H9 (cell line): ENCODE results near the gene GPAT3. TPM values are rescaled to one million over a fixed set of nuclear protein-coding genes. Genes with fewer than 3 reads are reported as not detected.
A peak's percentile ranks its signal among the peaks of the same experiment; 100 is the strongest.

Experiments
- DNase-seq: peaks from one replicate; pipeline ENCODE4 v3.0.0-alpha.2; 2017
- H2AFZ ChIP-seq: one replicate; pipeline ENCODE4 v1.6.1; 2013; ENCODE audit warnings: mild to moderate bottlenecking, low read length, control low read depth, moderate library complexity
- H2AK5ac ChIP-seq: 2 replicates; pipeline ENCODE4 v1.6.1; 2013; ENCODE audit warnings: low read length, control low read depth, mixed read lengths; ENCODE audit not compliant: insufficient read length
- H2BK120ac ChIP-seq: one replicate; pipeline ENCODE4 v1.6.1; 2013; ENCODE audit warnings: low read depth, mild to moderate bottlenecking, low read length, control low read depth, inconsistent platforms; ENCODE audit not compliant: poor library complexity, severe bottlenecking
- H2BK12ac ChIP-seq: 2 replicates; pipeline ENCODE4 v1.6.1; 2013; ENCODE audit warnings: low read length, control low read depth, mixed read lengths, low read depth; ENCODE audit not compliant: insufficient read length
- H2BK15ac ChIP-seq: 2 replicates; pipeline ENCODE4 v1.6.1; 2013; ENCODE audit warnings: low read depth, low read length, control low read depth
- H2BK20ac ChIP-seq: one replicate; pipeline ENCODE4 v1.6.1; 2013; ENCODE audit warnings: low read depth, mild to moderate bottlenecking, low read length, control low read depth, inconsistent platforms; ENCODE audit not compliant: poor library complexity, severe bottlenecking
- H2BK5ac ChIP-seq: 2 replicates; pipeline ENCODE4 v1.6.1; 2013; ENCODE audit warnings: low read length, control low read depth, mixed read lengths; ENCODE audit not compliant: insufficient read length
- H3K14ac ChIP-seq: 2 replicates; pipeline ENCODE4 v1.6.1; 2013; ENCODE audit warnings: low read length, control low read depth; ENCODE audit not compliant: insufficient read depth
- H3K18ac ChIP-seq: 2 replicates; pipeline ENCODE4 v1.6.1; 2013; ENCODE audit warnings: low read depth, mild to moderate bottlenecking, mixed read lengths, low read length, control low read depth; ENCODE audit not compliant: insufficient read length
- H3K23ac ChIP-seq: 2 replicates; pipeline ENCODE4 v1.6.1; 2013; ENCODE audit warnings: low read length, control low read depth, mixed read lengths, low read depth; ENCODE audit not compliant: insufficient read length
- H3K23me2 ChIP-seq: 2 replicates; pipeline ENCODE4 v1.6.1; 2013; ENCODE audit warnings: low read depth, mild to moderate bottlenecking, mixed read lengths, low read length, control low read depth; ENCODE audit not compliant: insufficient read length, poor library complexity, severe bottlenecking
- H3K27ac ChIP-seq: 2 replicates; pipeline ENCODE4 v1.5.1; 2013; ENCODE audit warnings: low read length, control low read depth, mixed read lengths, low read depth; ENCODE audit not compliant: insufficient read length
- H3K27me3 ChIP-seq: 2 replicates; pipeline ENCODE4 v1.6.1; 2013; ENCODE audit warnings: low read length, control low read depth, inconsistent platforms; ENCODE audit not compliant: insufficient read depth
- H3K4ac ChIP-seq: 2 replicates; pipeline ENCODE4 v1.6.1; 2013; ENCODE audit warnings: low read depth, mild to moderate bottlenecking, control low read depth, inconsistent platforms, low read length, moderate library complexity
- H3K4me1 ChIP-seq: 2 replicates; pipeline ENCODE4 v1.6.1; 2013; ENCODE audit warnings: low read length, control low read depth, inconsistent platforms; ENCODE audit not compliant: insufficient read depth
- H3K4me2 ChIP-seq: 2 replicates; pipeline ENCODE4 v1.6.1; 2013; ENCODE audit warnings: low read length, control low read depth, mixed read lengths; ENCODE audit not compliant: insufficient read length, insufficient read depth
- H3K56ac ChIP-seq: 2 replicates; pipeline ENCODE4 v1.6.1; 2013; ENCODE audit warnings: low read depth, mild to moderate bottlenecking, mixed read lengths, low read length, control low read depth; ENCODE audit not compliant: insufficient read length
- H3K79me1 ChIP-seq: 2 replicates; pipeline ENCODE4 v1.6.1; 2013; ENCODE audit warnings: low read depth, mild to moderate bottlenecking, moderate library complexity, low read length, control low read depth, inconsistent platforms; ENCODE audit not compliant: insufficient read depth, poor library complexity, severe bottlenecking
- H3K79me2 ChIP-seq: 2 replicates; pipeline ENCODE4 v1.6.1; 2013; ENCODE audit warnings: low read length, control low read depth, inconsistent platforms; ENCODE audit not compliant: insufficient read depth
- H3K9ac ChIP-seq: 2 replicates; pipeline ENCODE4 v1.6.1; 2013; ENCODE audit warnings: low read length, control low read depth, mixed read lengths; ENCODE audit not compliant: insufficient read length; ENCODE audit errors: extremely low read depth
- H3K9me3 ChIP-seq: one replicate; pipeline ENCODE4 v1.6.1; 2013; ENCODE audit warnings: low read depth, low read length, inconsistent platforms; ENCODE audit not compliant: control insufficient read depth
- H3T11ph ChIP-seq: one replicate; pipeline ENCODE4 v1.6.1; 2013; ENCODE audit warnings: mild to moderate bottlenecking, low read length, control low read depth, inconsistent platforms
- H4K20me1 ChIP-seq: one replicate; pipeline ENCODE4 v1.6.1; 2013; ENCODE audit not compliant: control insufficient read depth, insufficient read length, insufficient read depth
- H4K5ac ChIP-seq: 2 replicates; pipeline ENCODE4 v1.6.1; 2013; ENCODE audit warnings: low read depth, mild to moderate bottlenecking, mixed read lengths, low read length, control low read depth; ENCODE audit not compliant: insufficient read length
- H4K8ac ChIP-seq: replicated peaks from 2 replicates; pipeline ENCODE4 v1.6.1; 2013; ENCODE audit warnings: low read length, control low read depth, mixed read lengths, low read depth; ENCODE audit not compliant: insufficient read length
- H4K91ac ChIP-seq: 2 replicates; pipeline ENCODE4 v1.6.1; 2013; ENCODE audit warnings: low read depth, mild to moderate bottlenecking, moderate library complexity, mixed read lengths, low read length, control low read depth; ENCODE audit not compliant: insufficient read length
- H3K27ac Mint-ChIP-seq, 3 experiments: 2 replicates in 2 of 3; 3 replicates in 1 of 3; pipeline ENCODE4 v1.8.0; 2020 to 2021; ENCODE audit warnings: mixed read lengths in 3 of 3, mild to moderate bottlenecking in 1 of 3, moderate library complexity in 1 of 3
- H3K27me3 Mint-ChIP-seq: 2 replicates; pipeline ENCODE4 v1.8.0; 2021; ENCODE audit warnings: low read depth, mild to moderate bottlenecking, moderate library complexity, mixed read lengths
- H3K36me3 Mint-ChIP-seq, 3 experiments: 2 replicates in 2 of 3; 3 replicates in 1 of 3; pipeline ENCODE4 v1.8.0; 2020 to 2021; ENCODE audit warnings: low read depth in 3 of 3, mixed read lengths in 3 of 3; ENCODE audit not compliant: insufficient read depth in 1 of 3
- H3K4me1 Mint-ChIP-seq, 2 experiments: 2 replicates each; pipeline ENCODE4 v1.8.0; 2020; ENCODE audit warnings: mixed read lengths in 2 of 2
- H3K4me3 Mint-ChIP-seq, 2 experiments: 2 replicates in 1 of 2; 3 replicates in 1 of 2; pipeline ENCODE4 v1.8.0; 2020 to 2021; ENCODE audit warnings: mild to moderate bottlenecking in 2 of 2, mixed read lengths in 2 of 2, moderate library complexity in 1 of 2
- H3K9me3 Mint-ChIP-seq, 2 experiments: 2 replicates in 1 of 2; 3 replicates in 1 of 2; pipeline ENCODE4 v1.8.0; 2020; ENCODE audit warnings: mild to moderate bottlenecking in 2 of 2, mixed read lengths in 2 of 2, moderate library complexity in 1 of 2
- WGBS: extraction: QIAGEN DNeasy Blood & Tissue Kit; methylation state at CpG from one replicate; pipeline ENCODE4 v1.1.7; 2013; ENCODE audit warnings: missing lambda C conversion rate, low lambda C conversion rate, mixed read lengths; ENCODE audit not compliant: insufficient read length; ENCODE audit errors: extremely low coverage; 5-methylcytosine and 5-hydroxymethylcytosine counted together
- total RNA-seq: library from RNA; stranded (reverse); gene quantifications from 2 replicates; pipeline ENCODE4 v1.2.1, GENCODE V29; 2021
- TF ChIP-seq, protein P1 (sequence below): fragments of 200-600 bp; sonication (generic); conservative IDR thresholded peaks from 3 replicates; pipeline ENCODE4 v1.8.0; 2021; ENCODE audit warnings: antibody characterized with exemption, mild to moderate bottlenecking

GPAT3 gene
- total RNA-seq, 1 experiment from 2014 or later, result 1.8 TPM

DNA sequence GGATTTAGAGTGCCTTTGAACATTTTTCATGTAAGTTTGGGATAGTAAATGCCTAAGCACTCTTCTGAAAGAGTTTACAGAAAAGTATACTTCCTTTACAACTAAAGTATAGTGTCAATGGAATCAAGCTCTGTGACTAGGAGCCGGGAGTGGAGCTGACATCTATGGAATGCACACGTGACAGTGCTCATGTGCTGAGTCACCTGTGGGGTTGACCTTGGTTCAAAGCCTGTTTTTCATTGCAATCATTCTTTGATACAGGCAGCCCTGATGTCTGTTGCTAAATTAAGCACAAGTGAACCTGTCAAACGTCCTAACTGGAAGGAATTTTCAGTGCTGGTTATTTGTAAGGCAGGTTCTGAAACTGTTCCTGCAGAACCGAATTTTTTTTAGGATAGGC is 82.5 kb downstream of the GPAT3 start:
- H3K4me3 Mint-ChIP-seq, result no peak overlapping the region
- no CpG with 5 or more reads among the region's 4 CpGs for WGBS
- H4K91ac ChIP-seq, result no peak overlapping the region
- no peak overlapping the region for H4K5ac ChIP-seq
- H3K4me1 Mint-ChIP-seq, result peaks cover 21 to 23% of the 10 kb centered on the region in 2 experiments
- peaks cover 35 to 37% of the 10 kb centered on the region in 2 experiments for H3K9me3 Mint-ChIP-seq
- peak overlapping the region in 1 of 3 experiments; percentile 5; a peak in 1 of 7 replicates for H3K27ac Mint-ChIP-seq
- TF ChIP-seq, protein P1, sequence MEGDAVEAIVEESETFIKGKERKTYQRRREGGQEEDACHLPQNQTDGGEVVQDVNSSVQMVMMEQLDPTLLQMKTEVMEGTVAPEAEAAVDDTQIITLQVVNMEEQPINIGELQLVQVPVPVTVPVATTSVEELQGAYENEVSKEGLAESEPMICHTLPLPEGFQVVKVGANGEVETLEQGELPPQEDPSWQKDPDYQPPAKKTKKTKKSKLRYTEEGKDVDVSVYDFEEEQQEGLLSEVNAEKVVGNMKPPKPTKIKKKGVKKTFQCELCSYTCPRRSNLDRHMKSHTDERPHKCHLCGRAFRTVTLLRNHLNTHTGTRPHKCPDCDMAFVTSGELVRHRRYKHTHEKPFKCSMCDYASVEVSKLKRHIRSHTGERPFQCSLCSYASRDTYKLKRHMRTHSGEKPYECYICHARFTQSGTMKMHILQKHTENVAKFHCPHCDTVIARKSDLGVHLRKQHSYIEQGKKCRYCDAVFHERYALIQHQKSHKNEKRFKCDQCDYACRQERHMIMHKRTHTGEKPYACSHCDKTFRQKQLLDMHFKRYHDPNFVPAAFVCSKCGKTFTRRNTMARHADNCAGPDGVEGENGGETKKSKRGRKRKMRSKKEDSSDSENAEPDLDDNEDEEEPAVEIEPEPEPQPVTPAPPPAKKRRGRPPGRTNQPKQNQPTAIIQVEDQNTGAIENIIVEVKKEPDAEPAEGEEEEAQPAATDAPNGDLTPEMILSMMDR, result no peak
- H3K79me1 ChIP-seq, result no peaks in the 10 kb centered on the region
- no peak overlapping the region for H2AK5ac ChIP-seq
- no peak overlapping the region for H2BK120ac ChIP-seq
- H3K79me2 ChIP-seq, result no peaks in the 10 kb centered on the region
- H4K8ac ChIP-seq, result no peak overlapping the region
- no peaks in the 10 kb centered on the region for H4K20me1 ChIP-seq
- no peaks in the 10 kb centered on the region for H3K23me2 ChIP-seq
- H3T11ph ChIP-seq, result no peak overlapping the region
- peaks cover 6% of the 10 kb centered on the region; the same call in 1 of the 2 replicates for H3K4me1 ChIP-seq
- H3K56ac ChIP-seq, result no peak overlapping the region
- H3K36me3 Mint-ChIP-seq, result peaks cover 14 to 22% (median 22%) of the 10 kb centered on the region in 3 experiments
- H2BK5ac ChIP-seq, result no peak overlapping the region
- H3K27me3 Mint-ChIP-seq, result no peaks in the 10 kb centered on the region; the same call in 1 of the 2 replicates
- no peak overlapping the region for H3K27ac ChIP-seq
- H2BK15ac ChIP-seq, result no peak overlapping the region
- no peaks in the 10 kb centered on the region for H3K27me3 ChIP-seq
- H3K18ac ChIP-seq, result no peak overlapping the region
- no peak overlapping the region for H2BK20ac ChIP-seq
- no peak overlapping the region for H2BK12ac ChIP-seq
- no peak for DNase-seq
- H3K9ac ChIP-seq, result no peak overlapping the region
- H3K9me3 ChIP-seq, result no peaks in the 10 kb centered on the region
- H2AFZ ChIP-seq, result no peak overlapping the region
- H3K14ac ChIP-seq, result no peak overlapping the region
- H3K4me2 ChIP-seq, result no peak overlapping the region
- no peak overlapping the region for H3K23ac ChIP-seq
- H3K4ac ChIP-seq, result no peak overlapping the region
